HG03354 (cell line): Measurements from ENCODE around the gene ZNF622.
"Not testable (repeated sequence)": the region's sequence is repeated elsewhere in the genome, so short reads cannot be mapped to it uniquely, and the experiment has no call there.

Source experiments
- ATAC-seq: cut with Tn5 transposase; IDR thresholded peaks from one replicate; pipeline ENCODE4 v1.9.1; 2021; ENCODE audit warnings: mild to moderate bottlenecking; ENCODE audit not compliant: unreplicated experiment, poor library complexity, severe bottlenecking

The ZNF622 gene

GRCh38 chr5:16446993-16447392 lies 18.6 kb downstream of the ZNF622 start:
- no peak for ATAC-seq

GRCh38 chr5:16437977-16438376 lies 27.6 kb downstream of the ZNF622 start:
- no peak for ATAC-seq

DNA sequence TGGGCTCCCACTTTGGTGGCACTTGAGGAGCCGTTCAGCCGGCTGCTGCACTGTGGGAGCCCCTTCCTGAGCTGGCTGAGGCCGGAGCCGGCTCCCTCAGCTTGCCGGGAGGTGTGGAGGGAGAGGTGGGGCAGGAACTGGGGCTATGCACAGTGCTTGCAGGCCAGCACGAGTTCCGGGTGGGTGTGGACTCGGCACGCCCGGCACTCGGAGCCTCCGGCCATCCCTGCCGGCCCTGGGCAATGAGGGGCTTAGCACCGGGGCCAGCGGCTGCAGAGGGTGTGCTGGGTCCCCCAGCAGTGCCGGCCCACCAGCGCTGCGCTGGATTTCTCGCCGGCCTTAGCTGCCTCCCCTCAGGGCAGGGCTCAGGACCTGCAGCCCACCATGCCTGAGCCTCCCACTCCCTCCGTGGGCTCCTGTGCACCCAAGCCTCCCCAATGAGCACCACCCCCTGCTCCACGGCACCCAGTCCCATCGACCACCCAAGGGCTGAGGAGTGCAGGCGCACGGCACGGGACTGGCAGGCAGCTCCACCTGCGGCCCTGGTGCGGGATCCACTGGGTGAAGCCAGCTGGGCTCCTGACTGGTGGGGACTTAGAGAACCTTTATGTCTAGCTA lies 29.4 kb downstream of the ZNF622 start:
- not testable (repeated sequence) for ATAC-seq

GRCh38 chr5:16431490-16431889 lies 34.1 kb downstream of the ZNF622 start:
- ATAC-seq, result no peak

DNA sequence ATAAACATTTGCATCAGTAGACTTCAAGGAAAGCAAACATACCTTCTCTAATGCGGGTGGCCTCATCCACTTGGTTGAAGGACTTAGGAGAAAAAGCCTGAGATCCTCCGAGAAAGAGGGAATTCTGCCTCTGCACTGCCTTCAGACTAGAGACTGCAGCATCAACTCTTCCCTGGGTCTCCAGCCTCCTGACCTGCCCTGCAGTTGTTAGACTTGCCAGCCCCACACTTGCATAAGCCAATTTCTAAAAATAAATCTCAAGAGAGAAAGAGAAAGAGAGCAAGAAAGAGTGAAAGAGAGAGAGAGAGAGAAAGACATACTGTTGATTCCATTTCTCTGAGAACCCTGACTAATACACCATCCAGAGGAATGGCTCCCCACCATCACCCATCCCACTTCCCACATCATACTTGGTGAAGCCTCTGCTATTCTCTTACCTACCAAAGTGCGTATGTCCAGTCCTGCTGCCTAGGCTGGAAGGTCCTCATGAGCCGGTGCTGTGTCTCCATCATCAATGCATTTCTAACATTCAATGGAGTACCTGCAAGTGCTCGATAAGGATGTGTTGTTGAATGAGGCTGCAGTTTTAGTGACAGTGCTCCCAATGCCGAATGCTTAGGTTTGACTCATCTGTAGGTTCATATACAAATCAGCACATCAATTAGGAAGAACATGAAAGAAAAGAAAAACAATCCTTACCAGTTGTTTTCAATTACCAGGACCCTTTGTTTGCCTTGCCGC lies 35.1 kb downstream of the ZNF622 start:
- ATAC-seq, result no peak

DNA sequence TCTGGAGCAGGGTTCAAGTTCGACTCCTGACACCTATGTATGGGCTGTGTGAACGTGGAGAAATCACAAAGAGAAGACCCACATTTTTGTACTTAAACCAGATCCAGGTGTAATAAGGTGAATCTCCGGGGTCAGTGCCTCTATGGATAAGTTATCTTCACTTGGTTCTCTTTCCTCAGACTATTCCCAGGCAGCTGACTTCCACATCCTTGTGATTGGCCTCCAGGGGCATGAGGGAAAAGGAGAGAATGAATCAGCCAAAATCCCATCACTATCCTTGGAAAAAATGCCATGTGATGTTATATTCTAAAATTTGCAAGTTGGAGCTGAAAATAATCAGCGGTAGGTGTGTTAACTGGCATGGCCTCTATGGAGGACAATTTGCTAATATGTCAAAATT lies 37.2 kb downstream of the ZNF622 start:
- no peak for ATAC-seq

- no peak for ATAC-seq
Measured at GRCh38 chr5:16427587-16427986, 38.0 kb downstream of the ZNF622 start.

- no peak for ATAC-seq
Measured at GRCh38 chr5:16418471-16418922, 47.1 kb downstream of the ZNF622 start.

DNA sequence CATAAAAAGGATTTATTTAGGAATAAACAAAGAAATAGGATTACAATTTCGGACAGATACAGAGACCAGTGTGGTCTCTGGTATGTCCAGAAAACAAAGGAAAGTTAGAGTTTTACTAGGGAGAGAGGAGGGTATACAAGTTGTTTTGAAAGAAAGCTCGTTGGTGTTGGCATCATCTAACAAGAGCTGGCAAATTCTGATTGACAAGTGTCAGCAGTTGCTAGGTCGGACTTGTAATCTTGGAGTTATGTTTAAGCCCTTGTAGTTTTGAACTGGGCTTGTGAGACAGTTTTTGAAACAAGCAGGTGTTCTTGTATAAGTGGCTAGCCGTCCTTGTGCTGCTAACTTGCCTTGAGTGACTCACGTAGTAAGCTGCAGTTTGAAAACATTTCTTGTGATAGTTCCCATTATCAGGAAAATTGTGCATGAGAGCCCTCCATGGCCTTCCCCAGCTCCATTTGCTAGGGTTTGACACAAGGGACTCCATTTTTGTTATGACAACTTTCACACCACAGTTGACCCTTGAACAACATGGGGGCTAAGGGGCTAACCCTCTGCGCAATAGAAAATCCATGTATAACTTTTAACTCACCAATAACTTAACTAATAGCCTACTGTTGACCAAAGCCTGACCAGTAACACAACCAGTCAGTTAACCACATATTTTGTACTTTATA lies 48.1 kb downstream of the ZNF622 start:
- no peak for ATAC-seq

- no peak for ATAC-seq
Measured at GRCh38 chr5:16414861-16415260, 50.7 kb downstream of the ZNF622 start.

- no peak for ATAC-seq
Measured at GRCh38 chr5:16413166-16413860, 52.3 kb downstream of the ZNF622 start.

GRCh38 chr5:16412556-16412955 lies 53.0 kb downstream of the ZNF622 start:
- no peak for ATAC-seq

- ATAC-seq, result no peak
Measured at GRCh38 chr5:16411741-16412455, 53.7 kb downstream of the ZNF622 start.

- no peak for ATAC-seq
Measured at GRCh38 chr5:16411235-16411634, 54.4 kb downstream of the ZNF622 start.

DNA sequence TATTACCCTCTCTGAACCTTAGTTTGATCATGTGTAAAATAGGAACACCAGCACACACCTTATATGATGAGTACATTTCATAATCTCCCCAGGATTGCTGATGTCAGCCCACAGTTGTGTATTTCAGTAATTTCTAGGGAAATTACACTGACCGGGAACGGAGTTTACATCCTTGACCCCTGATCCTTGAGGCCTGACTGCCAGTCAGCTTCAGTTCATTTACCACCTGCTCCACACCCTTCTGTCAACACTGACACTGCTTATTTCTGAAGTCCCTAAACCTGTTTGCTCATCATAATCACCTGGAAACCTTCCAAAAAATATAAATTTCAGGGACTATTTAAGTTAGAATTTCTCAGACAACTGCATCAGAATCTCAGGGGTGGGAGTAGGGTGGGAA lies 55.3 kb downstream of the ZNF622 start:
- ATAC-seq, result no peak

- no peak for ATAC-seq
Measured at GRCh38 chr5:16406630-16407029, 59.0 kb downstream of the ZNF622 start.

DNA sequence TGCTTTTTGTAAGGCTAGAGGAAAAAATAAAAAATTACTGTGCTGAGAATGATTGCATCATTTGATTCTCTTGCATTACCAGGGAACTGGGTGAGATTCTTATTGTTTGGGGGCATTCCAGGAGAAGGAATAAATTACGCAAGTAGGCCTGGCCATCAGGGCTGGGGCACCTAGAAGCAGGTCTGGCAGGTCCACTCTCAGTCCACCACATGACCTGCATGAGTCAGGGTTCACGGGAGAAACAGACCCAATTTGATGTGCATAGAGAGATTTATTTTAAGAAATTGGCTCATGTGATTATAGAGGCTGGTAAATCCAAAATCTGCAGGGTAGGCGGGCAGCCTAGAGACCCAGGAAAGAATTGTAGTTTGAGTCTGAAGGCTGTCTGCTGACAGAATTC lies 59.6 kb downstream of the ZNF622 start:
- ATAC-seq, result no peak
